A673 (cell line): ENCODE measurements around the gene APOL2. TPM values are rescaled to one million over a fixed set of nuclear protein-coding genes. Genes with fewer than 3 reads are reported as not detected.

Experiments
- BruUV-seq: library from RNA; stranded (reverse); fragments of 400-500 nt; replicated peaks from 2 replicates; lab custom pipeline; 2021; lab: Mats Ljungman, UMichigan
- CTCF ChIA-PET: fragments of 300-600 bp; sonication (Branson Sonifier 250); formaldehyde crosslinking; loops from one replicate; lab custom pipeline; 2022; ENCODE audit warnings: antibody characterized with exemption; lab: Charles Lee
- POLR2A ChIA-PET: fragments of 300-600 bp; sonication (Branson Sonifier 250); formaldehyde crosslinking; loops from one replicate; lab custom pipeline; 2022; ENCODE audit warnings: antibody characterized with exemption; ENCODE audit not compliant: low non-redundant PET; lab: Charles Lee
- DNase-seq: peaks from one replicate; pipeline ENCODE4 v3.0.0-alpha.2; 2015; ENCODE audit warnings: low spot score
- H3K27ac ChIP-seq: fragments of 200-600 bp; sonication (generic); 2 replicates; pipeline ENCODE4 v1.5.1; 2016; ENCODE audit warnings: mixed run types, low read depth, mild to moderate bottlenecking, mixed read lengths, antibody characterized with exemption, low read length; ENCODE audit not compliant: poor library complexity, severe bottlenecking
- H3K27me3 ChIP-seq: fragments of 200-600 bp; sonication (generic); replicated peaks from 2 replicates; pipeline ENCODE4 v1.6.1; 2017; ENCODE audit warnings: mixed run types, low read depth, mild to moderate bottlenecking, mixed read lengths, antibody characterized with exemption, low read length; ENCODE audit not compliant: insufficient read depth, poor library complexity
- H3K36me3 ChIP-seq: fragments of 200-600 bp; sonication (generic); 2 replicates; pipeline ENCODE4 v1.6.1; 2016; ENCODE audit warnings: mixed run types, mild to moderate bottlenecking, mixed read lengths, antibody characterized with exemption, low read length; ENCODE audit not compliant: insufficient read depth, poor library complexity, severe bottlenecking
- H3K4me1 ChIP-seq: fragments of 200-600 bp; sonication (generic); 2 replicates; pipeline ENCODE4 v1.6.1; 2017; ENCODE audit warnings: mixed run types, mild to moderate bottlenecking, mixed read lengths, antibody characterized with exemption, low read length; ENCODE audit not compliant: insufficient read depth, poor library complexity, severe bottlenecking
- H3K4me3 ChIP-seq: fragments of 200-600 bp; sonication (generic); 2 replicates; pipeline ENCODE4 v1.5.1; 2016; ENCODE audit warnings: low read depth, mixed run types, mild to moderate bottlenecking, mixed read lengths, low read length; ENCODE audit not compliant: poor library complexity, severe bottlenecking
- H3K9me3 ChIP-seq: fragments of 200-600 bp; sonication (generic); 2 replicates; pipeline ENCODE4 v1.6.1; 2016; ENCODE audit warnings: mixed run types, low read depth, mild to moderate bottlenecking, mixed read lengths, antibody characterized with exemption, low read length; ENCODE audit not compliant: poor library complexity, severe bottlenecking
- CTCF ChIP-seq: fragments of 300-800, 200-600 bp; sonication (generic); conservative IDR thresholded peaks from 2 replicates; pipeline ENCODE4 v1.5.1; 2017; ENCODE audit warnings: low read depth, mild to moderate bottlenecking, antibody characterized with exemption, low read length, moderate library complexity, mixed read lengths
- EZH2 ChIP-seq: fragments of 200-600 bp; sonication (generic); IDR thresholded peaks from 2 replicates; pipeline ENCODE4 v1.6.1; 2017; ENCODE audit warnings: borderline replicate concordance, low read depth, mild to moderate bottlenecking, mixed read lengths, antibody characterized with exemption, low read length; ENCODE audit not compliant: poor library complexity, severe bottlenecking
- intact Hi-C: fragments of 100-400 bp; cut with micrococcal nuclease; formaldehyde crosslinking; loops from one replicate; pipeline ENCODE4 v1.10.0; 2022; ENCODE audit not compliant: unreplicated experiment
- total RNA-seq: library from RNA; stranded (reverse); gene quantifications from 2 replicates; pipeline ENCODE4 v1.2.3, GENCODE V29; 2021

Gene APOL2
- total RNA-seq, 1 experiment from 2014 or later: 45.1 TPM

DNA sequence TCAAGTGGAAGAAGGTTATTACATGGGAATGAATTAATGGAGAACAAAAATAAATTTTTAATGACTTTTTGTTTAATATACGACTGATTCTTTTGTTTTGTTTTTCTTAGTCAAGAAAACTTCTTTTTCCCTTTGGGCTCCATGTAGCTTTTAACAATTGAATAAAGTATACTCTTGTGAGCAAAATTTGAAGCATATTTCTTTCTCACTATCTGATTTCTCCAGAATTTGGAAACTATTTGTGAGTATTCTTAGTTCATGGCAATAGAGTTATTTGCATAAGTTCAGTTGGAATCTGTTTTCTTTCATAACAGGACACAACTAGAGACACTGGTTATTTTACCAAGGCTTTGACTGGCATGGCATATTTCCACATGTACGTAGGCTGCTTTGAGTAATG is 9.8 kb upstream of the APOL2 start:
- no peaks in the 10 kb centered on the region for H3K4me1 ChIP-seq
- POLR2A ChIA-PET: no interaction called here
- no peak for TF ChIP-seq EZH2
- no peak for TF ChIP-seq CTCF
- H3K27ac ChIP-seq: no peak overlapping the region
- no peaks in the 10 kb centered on the region for H3K27me3 ChIP-seq
- no peaks in the 10 kb centered on the region for H3K36me3 ChIP-seq
- no peaks in the 10 kb centered on the region for H3K9me3 ChIP-seq
- no TSS peak for BruUV-seq
- intact Hi-C loops: no loop called here
- DNase-seq: no peak
- H3K4me3 ChIP-seq: no peak overlapping the region
- CTCF ChIA-PET: no interaction called here

GRCh38 chr22:36247955-36248354 is 8.6 kb upstream of the APOL2 start:
- no peaks in the 10 kb centered on the region for H3K4me1 ChIP-seq
- no peaks in the 10 kb centered on the region for H3K36me3 ChIP-seq
- H3K27ac ChIP-seq: no peak overlapping the region
- H3K9me3 ChIP-seq: no peaks in the 10 kb centered on the region
- H3K27me3 ChIP-seq: no peaks in the 10 kb centered on the region
- intact Hi-C loops: no loop called here
- ChIA-PET CTCF (no interaction called here), POLR2A (no interaction called here)
- no peak overlapping the region for H3K4me3 ChIP-seq
- TF ChIP-seq CTCF (no peak), EZH2 (no peak)
- no peak for DNase-seq
- no TSS peak for BruUV-seq

GRCh38 chr22:36246718-36247117 is 7.4 kb upstream of the APOL2 start:
- no peak overlapping the region for H3K4me3 ChIP-seq
- intact Hi-C loops: no loop called here
- TF ChIP-seq EZH2: no peak
- TF ChIP-seq CTCF: no peak

More at GRCh38 chr22:36246718-36247117, 7.4 kb upstream of the APOL2 start:
- H3K4me1 ChIP-seq: no peaks in the 10 kb centered on the region
- H3K36me3 ChIP-seq: no peaks in the 10 kb centered on the region
- POLR2A ChIA-PET: no interaction called here
- BruUV-seq: no TSS peak
- no peaks in the 10 kb centered on the region for H3K27me3 ChIP-seq
- CTCF ChIA-PET: no interaction called here
- no peaks in the 10 kb centered on the region for H3K9me3 ChIP-seq
- DNase-seq: no peak
- no peak overlapping the region for H3K27ac ChIP-seq
